Posterior vena cava (tissue), 2 donors: Measurements from ENCODE around the gene FN1. TPM values are rescaled to one million over a fixed set of nuclear protein-coding genes. Genes with fewer than 3 reads are reported as not detected.
"Not testable (repeated sequence)": the region's sequence is repeated elsewhere in the genome, so short reads cannot be mapped to it uniquely, and the experiment has no call there.

Source experiments
- DNase-seq: peaks from one replicate; pipeline ENCODE4 v3.0.0-alpha.2; 2020; ENCODE audit warnings: low spot score
- intact Hi-C, 2 donors: fragments of 100-400 bp; cut with DNase I; formaldehyde crosslinking; loops; one replicate each; pipeline versions ENCODE4 v1.14.1 to v1.14.2; 2022 to 2023
- total RNA-seq, 2 donors: library from RNA; stranded (reverse); fragmentation: NEBNext Ultra II Directional; extraction: Animal tissue kit (Norgen Biotek cat#: 25700); gene quantifications; one replicate each; pipeline ENCODE4 v1.2.1, GENCODE V29; 2021
- donor health status: DM: yes; HTN: yes; CAD: no.
- donor health status: DM: yes; HTN: yes; CAD: no.

FN1 gene
- total RNA-seq, 2 donors from 2014 or later: 2,588 to 3,239 TPM

DNA sequence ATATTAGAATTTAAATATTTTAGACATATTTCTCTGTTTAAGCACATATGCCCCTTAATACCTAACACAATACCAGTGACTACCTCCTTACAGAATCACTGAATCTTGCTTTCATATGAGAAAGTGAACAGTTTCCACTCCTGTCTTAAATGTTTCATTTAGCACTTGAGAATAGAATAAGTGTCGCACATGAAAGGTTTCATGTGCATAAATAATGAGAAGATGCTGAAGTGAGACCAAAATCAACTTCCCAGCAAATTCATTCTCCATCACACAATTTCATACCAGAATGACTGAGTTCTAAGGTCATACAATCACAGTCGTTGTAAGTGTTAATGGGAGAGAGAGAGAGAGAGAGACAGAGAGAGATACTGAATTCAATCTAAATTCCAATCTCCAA is 72.8 kb downstream of the FN1 start:
- DNase-seq: no peak
- intact Hi-C loops: no loop called here

DNA sequence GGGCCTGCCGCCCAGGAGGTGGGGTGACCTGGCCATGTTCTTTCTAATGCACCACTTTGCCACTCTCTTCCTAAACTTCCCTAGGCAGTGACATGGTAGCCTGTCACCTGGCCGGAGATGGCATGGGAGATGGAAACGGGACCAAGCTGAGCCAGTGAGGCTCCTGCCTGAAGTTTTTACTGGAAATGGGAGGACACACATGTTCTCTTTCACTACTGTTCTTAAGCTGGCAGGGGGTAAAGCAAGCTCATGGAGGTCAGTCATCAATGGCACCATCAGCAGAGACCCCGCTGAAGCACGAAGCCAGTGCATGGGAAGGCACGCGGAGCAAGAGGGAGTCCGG is 73.3 kb downstream of the FN1 start:
- intact Hi-C loops: no loop called here
- DNase-seq: no peak

DNA sequence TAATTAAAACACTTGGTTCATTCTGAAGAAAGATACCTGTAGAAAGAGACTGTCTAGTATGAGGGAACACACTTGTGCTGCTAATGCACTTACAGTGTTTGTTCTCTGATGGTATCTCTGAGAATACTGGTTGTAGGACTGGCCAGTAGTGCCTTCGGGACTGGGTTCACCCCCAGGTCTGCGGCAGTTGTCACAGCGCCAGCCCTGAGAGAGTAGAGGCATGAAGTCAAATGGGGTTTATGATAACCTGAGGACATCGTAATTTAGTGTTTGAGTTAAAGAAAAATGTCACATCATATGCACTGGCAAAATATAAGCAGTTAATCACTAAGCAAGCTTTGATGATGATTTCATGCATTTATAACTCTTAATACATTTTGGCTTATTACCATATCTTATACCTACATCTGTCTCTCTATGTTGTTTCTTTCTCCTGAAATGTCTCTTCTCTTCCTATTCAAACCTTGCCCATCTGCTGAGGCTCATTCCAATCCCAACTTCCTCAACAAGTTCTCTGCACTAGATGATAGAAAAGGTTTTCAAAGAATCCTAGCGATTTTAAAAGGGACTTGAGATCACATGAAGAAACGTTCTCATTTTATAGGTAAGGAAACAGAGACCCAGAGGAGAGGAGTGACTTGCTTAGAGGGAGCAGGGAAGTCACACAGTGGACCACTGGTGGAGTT is 73.8 kb downstream of the FN1 start:
- no peak for DNase-seq
- intact Hi-C loops: no loop called here

DNA sequence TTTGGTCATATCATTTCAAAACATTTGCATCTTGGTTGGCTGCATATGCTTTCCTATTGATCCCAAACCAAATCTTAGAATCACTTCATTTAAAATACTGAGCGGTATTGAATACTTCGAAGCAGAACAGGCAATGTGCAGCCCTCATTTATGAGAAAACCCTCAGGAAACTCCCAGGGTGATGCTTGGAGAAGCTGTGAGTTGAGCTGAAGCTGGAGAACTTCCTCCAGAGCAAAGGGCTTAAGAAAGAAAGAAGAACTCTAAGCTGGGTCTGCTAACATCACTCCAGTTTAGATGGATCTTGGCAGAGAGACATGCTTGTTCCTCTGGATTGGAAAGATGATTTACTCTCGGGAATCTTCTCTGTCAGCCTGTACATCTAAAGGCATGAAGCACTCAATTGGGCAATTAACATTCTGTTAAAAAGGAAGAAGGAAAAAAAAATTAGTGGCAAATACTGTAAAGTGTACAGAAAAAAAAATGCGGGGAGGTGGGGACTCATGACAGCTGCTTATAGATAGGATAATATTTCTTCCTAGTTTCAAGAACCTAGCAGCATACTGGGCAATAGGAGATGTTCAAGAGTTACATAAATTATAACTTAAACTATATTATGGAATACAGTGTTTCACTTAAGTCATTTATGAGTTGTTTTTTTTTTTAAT is 74.5 kb downstream of the FN1 start:
- intact Hi-C loops: no loop called here
- DNase-seq: no peak

DNA sequence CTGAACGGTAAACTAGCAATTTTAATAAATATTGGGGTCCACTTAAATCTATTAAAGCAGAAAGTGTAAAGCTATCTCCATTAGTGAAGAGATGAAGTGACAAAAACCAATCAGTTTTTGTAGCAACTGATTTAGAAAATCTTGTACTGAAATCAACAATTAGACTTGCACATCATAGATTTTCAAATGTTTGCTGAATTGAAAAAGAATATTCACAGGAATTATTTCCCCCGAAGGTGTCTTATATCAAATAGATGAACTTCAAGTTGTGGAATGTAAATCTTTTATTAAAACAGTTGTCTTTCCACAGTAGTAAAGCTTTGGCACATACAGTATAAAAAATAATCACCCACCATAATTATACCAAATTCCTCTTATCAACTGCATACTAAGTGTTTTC is 75.3 kb downstream of the FN1 start:
- no peak for DNase-seq
- intact Hi-C loops: no loop called here

DNA sequence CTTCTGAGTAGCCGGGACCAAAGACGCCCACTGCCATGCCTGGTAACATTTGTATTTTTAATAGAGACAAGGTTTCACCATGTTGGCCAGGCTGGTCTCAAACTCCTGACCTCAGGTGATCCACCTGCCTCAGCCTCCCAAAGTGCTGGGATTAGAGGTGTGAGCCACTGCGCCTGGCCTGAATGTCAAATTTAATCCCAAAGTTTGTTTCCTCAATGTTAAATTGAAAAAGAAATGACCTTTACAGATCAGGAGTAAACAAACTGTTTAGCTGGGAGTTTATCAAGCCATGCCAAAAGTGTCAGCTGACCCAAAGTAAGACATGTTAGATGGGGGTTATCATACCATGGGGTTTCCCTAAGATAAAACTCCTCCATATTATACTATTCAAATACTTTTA is 75.8 kb downstream of the FN1 start:
- DNase-seq, intact Hi-C loops: not testable (repeated sequence)

DNA sequence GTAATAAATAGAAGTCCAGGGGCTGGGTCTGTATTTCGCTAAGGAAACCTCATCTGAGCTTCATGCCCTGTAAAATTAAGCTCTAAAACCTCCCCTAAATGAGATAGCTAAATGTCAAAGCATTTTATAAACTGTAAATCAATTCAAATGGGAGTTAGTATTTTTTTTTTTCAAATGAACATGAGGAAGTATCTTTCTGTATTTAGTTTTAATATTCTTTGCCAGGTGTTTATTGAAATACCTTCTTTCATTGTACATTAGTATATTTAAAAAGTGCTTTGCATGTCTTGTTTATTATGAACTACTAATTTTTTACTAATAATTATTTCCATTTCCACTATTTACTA is 76.3 kb downstream of the FN1 start:
- intact Hi-C loops: no loop called here
- no peak for DNase-seq

DNA sequence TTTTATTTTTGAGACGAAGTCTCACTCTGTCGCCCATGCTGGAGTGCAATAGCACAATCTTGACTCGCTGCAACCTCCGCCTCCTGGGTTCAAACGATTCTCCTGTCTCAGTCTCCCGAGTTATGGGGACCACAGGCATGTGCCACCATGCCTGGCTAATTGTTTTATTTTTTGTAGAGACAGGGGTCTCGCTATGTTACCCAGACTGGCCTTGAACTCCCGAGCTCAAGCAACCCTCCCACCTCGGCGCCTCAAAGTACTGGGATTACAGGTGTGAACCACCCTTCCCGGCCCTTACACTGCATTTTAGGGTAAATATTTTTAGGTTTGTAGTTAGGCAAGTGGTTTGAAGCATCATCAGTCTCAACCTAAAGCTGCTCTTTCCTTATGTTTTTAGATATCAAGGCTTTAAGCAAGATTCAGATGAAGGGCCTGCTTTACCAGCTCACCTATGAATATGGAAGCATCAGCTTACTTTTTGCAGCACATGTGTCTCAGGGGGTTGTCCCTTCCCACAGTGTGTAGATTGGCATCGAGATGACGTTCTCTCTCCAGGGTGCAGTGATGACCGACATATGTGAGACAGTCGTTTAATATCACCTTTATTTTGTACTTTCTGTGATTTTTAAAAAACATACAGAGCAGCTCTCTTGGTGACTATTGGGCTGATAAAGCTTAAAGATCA is 76.8 kb downstream of the FN1 start:
- intact Hi-C loops: no loop called here
- no peak for DNase-seq

DNA sequence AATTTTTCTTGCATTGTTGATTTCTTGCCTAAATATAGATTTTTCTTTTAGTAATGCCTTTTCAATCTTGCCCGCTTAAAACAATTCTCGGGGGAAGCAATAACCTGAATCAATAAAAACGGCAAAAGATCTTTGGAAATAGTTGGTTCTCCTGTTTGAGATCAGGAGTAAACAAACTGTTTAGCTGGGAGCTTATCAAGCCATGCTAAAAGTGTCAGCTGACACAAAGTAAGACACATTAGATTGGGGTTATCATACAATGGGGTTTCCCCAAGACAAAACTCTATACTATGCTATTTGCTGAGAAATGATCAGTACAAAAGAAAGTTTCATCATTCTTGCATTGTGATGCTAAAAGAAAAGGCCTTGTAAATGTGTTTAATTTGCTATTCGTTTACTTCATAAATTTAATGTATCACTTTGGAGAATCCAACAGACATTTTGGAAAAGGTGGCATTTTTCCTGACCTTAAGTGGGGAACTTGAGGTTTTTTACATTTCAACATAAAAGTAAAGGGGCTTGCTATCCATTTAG is 77.5 kb downstream of the FN1 start:
- intact Hi-C loops: no loop called here
- no peak for DNase-seq

DNA sequence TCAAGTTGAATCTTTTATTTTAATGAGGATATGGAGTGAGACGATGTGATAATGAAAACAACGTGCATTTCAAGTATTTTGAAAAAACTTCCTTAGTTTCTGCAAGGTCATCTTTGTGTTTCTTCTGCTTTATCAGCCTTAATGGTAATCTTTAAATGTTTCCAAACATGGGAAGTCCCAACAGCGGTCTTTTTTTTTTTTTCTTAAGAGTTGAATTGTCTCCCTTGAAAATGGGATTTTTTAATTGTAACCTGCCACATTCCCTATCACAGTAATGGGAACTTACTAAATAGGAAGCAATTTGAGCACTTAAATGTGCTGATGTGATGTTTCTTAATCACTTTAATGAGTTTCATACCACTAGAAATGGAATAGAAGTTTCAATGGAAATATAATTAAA is 78.2 kb downstream of the FN1 start:
- no peak for DNase-seq
- intact Hi-C loops: no loop called here

DNA sequence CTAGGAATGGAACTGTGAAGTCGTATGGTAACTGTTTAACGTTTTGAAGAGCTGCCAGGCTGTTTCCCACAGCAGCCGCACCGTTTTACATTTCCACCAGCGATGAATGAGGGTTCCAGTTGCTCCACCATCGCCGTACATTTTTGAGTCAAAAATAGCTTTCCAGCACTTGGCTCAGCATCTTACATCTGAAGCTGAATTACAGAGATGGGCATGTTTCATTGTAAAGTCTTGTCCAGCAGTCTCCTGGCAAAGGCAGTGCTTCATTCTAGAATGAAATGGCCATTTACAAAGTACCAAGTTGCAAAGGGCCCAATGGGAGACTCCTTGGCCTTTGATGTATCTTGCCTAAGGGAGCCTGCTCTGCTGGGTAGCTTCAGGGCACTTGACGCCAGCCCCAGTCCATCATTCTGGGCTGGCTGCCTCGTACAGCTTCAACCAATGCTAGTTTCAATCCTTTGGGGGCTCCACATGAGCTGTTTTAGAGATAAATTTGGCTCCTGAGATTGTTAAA is 78.9 kb downstream of the FN1 start:
- intact Hi-C loops: no loop called here
- DNase-seq: no peak

DNA sequence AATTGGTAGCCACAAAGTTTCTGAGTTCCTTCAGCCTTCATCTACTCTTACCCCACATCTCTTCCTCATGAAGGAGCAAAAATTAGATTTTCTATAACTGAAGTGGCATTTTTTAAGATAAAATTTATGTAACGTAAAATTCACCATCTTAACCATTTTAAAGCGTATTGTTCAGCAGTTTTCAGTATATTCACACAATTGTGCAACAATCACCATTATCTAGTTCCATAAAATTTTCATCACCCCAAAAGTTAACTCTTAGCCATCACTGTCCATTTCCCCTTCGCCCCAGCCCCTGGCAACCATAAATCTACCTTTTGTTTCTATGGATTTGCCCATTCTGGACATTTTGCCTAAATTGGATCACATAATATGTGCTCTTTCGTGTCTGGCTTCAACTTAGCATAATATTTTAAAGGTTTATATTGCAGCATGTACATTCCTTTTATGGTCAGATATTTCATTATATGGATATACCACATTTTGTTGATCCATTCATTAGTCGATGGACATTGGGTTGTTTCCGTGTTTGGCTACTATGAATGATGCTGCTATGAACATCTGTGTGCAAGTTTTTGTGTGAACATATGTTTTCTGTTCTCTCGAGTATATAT is 79.4 kb downstream of the FN1 start:
- no peak for DNase-seq
- intact Hi-C loops: no loop called here

DNA sequence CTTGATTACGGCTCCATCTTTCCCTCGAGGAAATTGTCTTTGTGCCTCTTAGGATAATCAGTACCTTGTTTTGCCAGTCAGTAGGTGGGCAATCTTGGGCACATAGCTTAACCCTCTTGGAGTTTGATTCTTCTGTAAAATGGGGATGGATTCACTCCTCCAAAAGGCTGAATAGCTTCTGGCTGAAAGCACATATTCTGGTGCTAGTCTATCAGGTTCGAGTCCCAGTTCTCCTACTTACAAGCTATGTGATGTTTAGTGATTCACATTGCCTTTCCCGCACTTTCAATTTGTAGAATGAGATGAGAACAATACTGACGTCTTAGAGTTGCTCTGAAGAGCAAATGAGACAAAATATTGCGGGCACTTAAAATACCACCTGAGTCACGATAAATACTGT is 80.1 kb downstream of the FN1 start:
- DNase-seq: no peak
- intact Hi-C loops: no loop called here

DNA sequence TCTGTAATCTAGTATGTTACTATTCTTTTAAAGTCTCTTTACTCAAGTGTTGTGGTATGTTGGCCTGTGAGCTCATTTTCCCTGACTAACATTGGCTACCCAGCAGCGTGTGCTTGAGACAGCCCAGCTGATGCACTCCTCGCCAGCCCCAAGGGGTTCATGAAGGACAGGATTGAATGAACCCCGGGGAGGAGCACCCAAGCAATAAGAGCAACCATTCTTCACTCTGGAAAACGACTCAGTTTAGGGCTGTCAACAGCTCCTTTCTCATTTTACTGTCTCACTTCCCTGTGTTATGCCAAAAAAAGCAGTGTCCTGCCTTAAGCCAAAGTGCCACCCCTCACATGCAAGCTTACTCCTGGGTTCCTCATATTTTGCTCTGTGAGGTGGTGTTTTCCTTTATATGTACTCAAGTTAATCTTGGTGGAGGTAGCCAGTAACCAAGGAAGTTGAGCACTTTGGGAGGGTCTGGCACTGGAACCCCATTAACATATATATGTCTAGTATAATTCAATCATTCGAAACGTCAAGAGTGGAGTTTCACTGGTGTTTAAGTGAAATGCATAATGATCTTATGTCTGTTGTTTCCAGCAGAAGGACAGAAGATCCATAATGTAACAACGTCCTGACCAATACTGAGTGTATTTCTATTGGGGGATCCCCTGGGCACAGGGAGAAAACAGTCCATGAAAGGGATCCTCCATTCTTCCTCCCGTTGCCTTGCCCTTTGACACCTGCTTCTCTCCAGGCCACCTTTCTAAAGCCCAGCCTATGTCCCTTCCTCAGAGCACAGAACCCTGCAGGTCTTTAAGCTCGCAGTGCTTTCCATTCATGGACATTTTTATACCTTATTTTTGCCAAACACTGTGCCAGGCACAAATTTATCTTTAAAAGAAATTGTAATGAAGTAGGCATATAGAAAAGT is 80.8 kb downstream of the FN1 start:
- intact Hi-C loops: no loop called here

DNA sequence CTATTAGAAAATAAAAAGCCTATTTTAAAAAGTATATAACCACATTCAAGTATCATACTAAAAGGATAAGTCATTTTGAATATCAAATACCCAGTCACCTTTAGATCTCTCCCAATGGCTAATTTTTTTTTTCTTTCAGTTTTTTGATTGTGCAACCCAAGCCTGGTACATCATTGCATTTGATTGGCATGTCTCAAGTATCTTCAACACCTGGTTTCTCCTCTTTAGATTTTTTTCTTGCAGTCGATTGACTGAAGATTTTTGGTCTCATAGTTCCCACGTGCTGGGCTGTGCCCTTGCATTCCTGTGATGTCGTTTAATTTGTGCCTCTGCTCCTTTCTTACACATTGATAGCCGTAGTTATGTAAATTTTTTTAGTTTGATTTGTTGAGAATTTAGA is 83.3 kb downstream of the FN1 start:
- intact Hi-C loops: no loop called here
- no peak for DNase-seq

More for the DNA sequence above, 80.8 kb downstream of the FN1 start:
- DNase-seq: no peak

DNA sequence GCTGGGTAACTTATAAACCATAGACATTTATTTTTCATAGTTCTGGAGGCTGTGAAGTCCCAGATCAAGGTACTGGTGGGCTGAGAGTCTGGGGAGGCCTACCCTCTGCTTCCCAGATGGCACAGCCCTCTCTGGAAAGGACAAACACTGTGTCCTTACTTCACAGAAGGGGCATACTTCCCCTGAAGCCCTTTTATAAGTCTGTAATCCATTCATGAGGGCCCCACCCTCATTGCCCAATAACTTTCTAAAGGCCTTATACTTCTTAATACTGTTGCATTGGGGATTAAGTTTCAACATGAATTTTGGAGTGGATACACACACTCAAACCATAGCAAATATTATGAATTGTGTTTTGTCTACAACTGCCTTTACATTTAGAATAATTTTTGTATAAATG is 88.0 kb downstream of the FN1 start:
- intact Hi-C loops: no loop called here
- DNase-seq: no peak

DNA sequence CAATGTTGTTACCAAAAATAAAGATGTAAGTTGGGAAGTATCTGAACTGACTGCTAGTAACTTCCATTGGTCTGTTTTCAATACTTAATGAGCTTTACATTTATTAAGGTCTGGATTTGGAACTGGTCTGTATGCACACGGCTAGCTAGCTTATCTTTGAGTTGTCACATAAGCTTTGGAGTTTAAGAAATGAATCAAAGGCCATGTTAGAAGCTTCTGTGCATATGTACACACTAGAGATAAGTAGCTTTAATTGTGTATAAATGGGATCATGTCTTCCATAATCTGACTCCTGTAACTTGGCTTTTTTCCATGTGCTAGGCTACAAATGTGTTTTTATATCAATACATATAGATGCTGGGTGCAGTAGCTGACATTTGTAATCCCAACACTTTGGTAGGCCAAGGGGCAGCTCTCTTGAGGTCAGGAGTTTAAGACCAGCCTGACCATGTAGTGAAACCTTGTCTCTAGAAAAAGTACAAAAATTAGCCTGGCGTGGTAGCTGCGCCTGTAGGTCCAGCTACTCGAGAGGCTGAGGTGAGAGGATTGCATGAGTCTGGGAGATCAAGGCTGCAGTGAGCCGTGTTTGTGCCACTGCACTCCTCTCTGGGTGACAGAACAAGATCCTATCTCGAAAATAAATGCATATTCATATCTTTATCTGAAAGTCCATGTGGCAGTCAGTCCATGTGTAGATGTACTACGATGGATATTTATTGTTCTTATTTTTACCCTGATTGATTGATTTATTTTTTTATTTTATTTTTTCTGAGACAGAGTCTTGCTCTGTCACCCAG is 96.8 kb downstream of the FN1 start:
- intact Hi-C loops: no loop called here
- DNase-seq: no peak

DNA sequence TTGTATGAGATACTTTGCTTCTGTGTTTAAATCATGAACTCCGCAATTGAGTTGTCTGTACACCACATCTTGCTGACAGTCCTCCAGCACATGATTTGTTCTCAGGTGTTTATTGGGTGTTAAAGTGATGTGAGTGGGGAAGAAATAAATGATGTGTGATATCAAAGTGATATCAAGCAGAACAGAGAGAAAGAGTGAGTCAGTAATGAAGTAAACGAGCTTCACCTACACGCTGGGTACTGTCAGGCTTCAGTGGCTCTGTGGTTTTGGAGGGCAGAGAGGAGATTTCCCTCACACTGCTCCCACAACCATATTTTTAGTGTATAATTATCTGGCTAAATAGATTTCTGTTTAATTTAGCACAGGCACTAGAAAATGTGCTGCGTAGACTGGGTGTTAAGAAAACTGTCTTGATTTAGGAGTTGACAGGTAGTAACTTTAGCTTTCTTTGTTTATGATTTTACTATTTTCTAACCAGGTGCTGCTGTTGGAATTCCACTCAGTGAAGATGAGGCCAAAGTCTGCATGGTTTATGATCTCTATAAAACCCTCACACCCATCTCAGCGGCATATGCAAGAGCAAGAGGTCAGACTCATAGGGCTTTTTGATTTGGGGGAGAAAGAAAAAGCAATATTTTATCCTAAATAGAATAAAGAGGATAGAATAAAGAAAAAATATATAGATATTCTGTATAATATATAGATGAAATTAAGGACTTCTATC is 102.8 kb downstream of the FN1 start:
- intact Hi-C loops: no loop called here
- DNase-seq: no peak
